ENCODE data around the gene ALG14. TPM values are rescaled to one million over a fixed set of nuclear protein-coding genes. Genes with fewer than 3 reads are reported as not detected.
A peak's percentile ranks its signal among the peaks of the same experiment; 100 is the strongest.

The ALG14 gene
- total RNA-seq, 1 experiment from 2014 or later: 5.7 TPM

GRCh38 chr1:95111014-95111413, 38.3 kb upstream of the ALG14 start (continued):
- TF ChIP-seq JUND (IDR thresholded peaks at IDR 0.05): no peak
- TF ChIP-seq RAD21 (IDR thresholded peaks at IDR 0.05; ENCODE audit: low read depth): no peak
- no peak for TF ChIP-seq TCF7L2 (IDR thresholded peaks at IDR 0.05; ENCODE audit: borderline replicate concordance, extremely low read depth, insufficient read depth, insufficient read length)

GRCh38 chr1:95108792-95109191, 36.0 kb upstream of the ALG14 start:
- no peak for ATAC-seq
- POLR2A ChIA-PET: no interaction called here
- no TSS peak for BruUV-seq (replicated peaks)
- no peak for DNase-seq (ENCODE audit: low read depth, low spot score)
- Histone ChIP-seq H3K9me3 (ENCODE audit: control insufficient read depth in 1 of 2, insufficient read depth in 1 of 2, low read depth in 1 of 2, low read length in 2 of 2) (no peaks in the 10 kb centered on the region), H3K36me3 (ENCODE audit: control insufficient read depth in 1 of 2, insufficient read depth in 2 of 2, low read length in 2 of 2) (no peaks in the 10 kb centered on the region), H3K9ac (ENCODE audit: low read length) (no peak overlapping the region), H3K27me3 (ENCODE audit: insufficient read depth, low read length) (no peaks in the 10 kb centered on the region), H3K27ac (ENCODE audit: low read depth, low read length) (no peak overlapping the region), H3K4me3 (replicated peaks in 1 of 2; ENCODE audit: low read depth in 1 of 2, low read length in 2 of 2) (no peak overlapping the region), H2AFZ (ENCODE audit: low read depth, low read length, poor library complexity, severe bottlenecking) (peak overlapping the region; percentile 5), H3K4me1 (ENCODE audit: control insufficient read depth in 1 of 2, insufficient read depth in 2 of 2, low read length in 2 of 2) (no peaks in the 10 kb centered on the region), H3K9me2 (ENCODE audit: insufficient read depth) (no peaks in the 10 kb centered on the region), H3K79me2 (ENCODE audit: insufficient read depth, low read length) (no peaks in the 10 kb centered on the region), H3K4me2 (ENCODE audit: low read length) (no peak overlapping the region), H4K20me1 (ENCODE audit: insufficient read depth) (no peaks in the 10 kb centered on the region)
- CTCF ChIA-PET: no interaction called here
- TF ChIP-seq SIN3A (IDR thresholded peaks at IDR 0.05; ENCODE audit: low read depth) (no peak), RAD21 (IDR thresholded peaks at IDR 0.05; ENCODE audit: low read depth) (no peak), ATF3 (IDR thresholded peaks at IDR 0.05) (no peak), JUND (IDR thresholded peaks at IDR 0.05) (no peak), TCF7L2 (IDR thresholded peaks at IDR 0.05; ENCODE audit: borderline replicate concordance, extremely low read depth, insufficient read depth, insufficient read length) (no peak), MAX (IDR thresholded peaks at IDR 0.05) (no peak), SRF (IDR thresholded peaks at IDR 0.05; ENCODE audit: low read depth) (no peak), SP1 (IDR thresholded peaks at IDR 0.05; ENCODE audit: low read depth) (no peak), EZH2phosphoT487 (IDR thresholded peaks at IDR 0.05; ENCODE audit: borderline replicate concordance) (no peak), FOSL1 (IDR thresholded peaks at IDR 0.05; ENCODE audit: low read depth) (no peak), CTCF (IDR thresholded peaks at IDR 0.05 in 2 of 3, conservative IDR thresholded peaks at IDR 0.05 in 1 of 3; ENCODE audit: borderline replicate concordance in 1 of 3, insufficient read depth in 1 of 3, low read depth in 2 of 3, low read length in 2 of 3) (no peak), REST (IDR thresholded peaks at IDR 0.05; ENCODE audit: low read depth) (no peak), CEBPB (IDR thresholded peaks at IDR 0.05; ENCODE audit: low read depth) (no peak)
- RAD21 ChIA-PET (ENCODE audit: low non-redundant PET in 1 of 2, low total read pairs in 2 of 2, uncharacterized antibody in 2 of 2, unreplicated experiment in 2 of 2): no interaction called here
- intact Hi-C loops (cut with micrococcal nuclease): no loop called here

Measured in HCT116 (cell line).